ENCODE data around the gene KMO.

DNA sequence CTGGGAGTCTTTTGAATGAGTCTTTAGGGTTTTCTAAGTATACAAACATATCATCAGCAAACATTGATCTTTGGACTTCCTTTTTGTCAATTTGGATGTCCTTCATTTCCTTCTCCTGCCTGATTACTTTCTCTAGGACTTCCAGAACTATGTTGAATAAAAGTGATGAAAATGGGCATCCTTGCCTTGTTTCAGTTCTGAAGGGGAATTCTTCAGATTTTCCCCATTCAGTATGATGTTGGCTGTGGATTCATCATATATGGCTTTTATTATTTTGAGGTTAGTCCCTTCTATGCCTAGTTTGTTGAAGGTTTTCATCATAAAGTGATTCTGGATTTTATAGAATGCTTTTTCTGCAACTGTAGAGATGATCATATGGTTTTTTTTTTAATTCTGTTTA lies 42.0 kb downstream of the KMO start:
- TF ChIP-seq, protein P1, sequence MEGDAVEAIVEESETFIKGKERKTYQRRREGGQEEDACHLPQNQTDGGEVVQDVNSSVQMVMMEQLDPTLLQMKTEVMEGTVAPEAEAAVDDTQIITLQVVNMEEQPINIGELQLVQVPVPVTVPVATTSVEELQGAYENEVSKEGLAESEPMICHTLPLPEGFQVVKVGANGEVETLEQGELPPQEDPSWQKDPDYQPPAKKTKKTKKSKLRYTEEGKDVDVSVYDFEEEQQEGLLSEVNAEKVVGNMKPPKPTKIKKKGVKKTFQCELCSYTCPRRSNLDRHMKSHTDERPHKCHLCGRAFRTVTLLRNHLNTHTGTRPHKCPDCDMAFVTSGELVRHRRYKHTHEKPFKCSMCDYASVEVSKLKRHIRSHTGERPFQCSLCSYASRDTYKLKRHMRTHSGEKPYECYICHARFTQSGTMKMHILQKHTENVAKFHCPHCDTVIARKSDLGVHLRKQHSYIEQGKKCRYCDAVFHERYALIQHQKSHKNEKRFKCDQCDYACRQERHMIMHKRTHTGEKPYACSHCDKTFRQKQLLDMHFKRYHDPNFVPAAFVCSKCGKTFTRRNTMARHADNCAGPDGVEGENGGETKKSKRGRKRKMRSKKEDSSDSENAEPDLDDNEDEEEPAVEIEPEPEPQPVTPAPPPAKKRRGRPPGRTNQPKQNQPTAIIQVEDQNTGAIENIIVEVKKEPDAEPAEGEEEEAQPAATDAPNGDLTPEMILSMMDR (IDR thresholded peaks at IDR 0.05) = no peak
- TF ChIP-seq POLR2A (IDR thresholded peaks at IDR 0.05) (no peak), POLR2AphosphoS5 (IDR thresholded peaks at IDR 0.05) (no peak)
